HCT116 (cell line): ENCODE measurements around the gene RNGTT.

Source experiments
- CTCF ChIP-seq, 3 experiments: fragments of 200-600 bp in 1 of 3; sonication (generic) in 1 of 3; IDR thresholded peaks in 2 of 3; conservative IDR thresholded peaks in 1 of 3; 2 replicates each; pipeline ENCODE4 v1.5.1; 2012 to 2017; ENCODE audit warnings: low read depth in 2 of 3, low read length in 2 of 3, antibody characterized with exemption in 1 of 3, borderline replicate concordance in 1 of 3, control low read depth in 1 of 3, mild to moderate bottlenecking in 1 of 3, mixed read lengths in 1 of 3, mixed run types in 1 of 3, moderate library complexity in 1 of 3; ENCODE audit not compliant: insufficient read depth in 1 of 3
- EZH2 ChIP-seq: fragments of 200-600 bp; sonication (generic); IDR thresholded peaks from 2 replicates; pipeline ENCODE4 v1.6.1; 2017; ENCODE audit warnings: antibody characterized with exemption, mixed run types
- EZH2phosphoT487 ChIP-seq: fragments of 200-600 bp; IDR thresholded peaks from 2 replicates; pipeline ENCODE4 v1.6.1; 2018; ENCODE audit warnings: antibody characterized with exemption, borderline replicate concordance
- FOSL1 ChIP-seq: IDR thresholded peaks from 2 replicates; pipeline ENCODE4 v1.6.1; 2012; ENCODE audit warnings: low read depth
- POLR2AphosphoS5 ChIP-seq: IDR thresholded peaks from 2 replicates; pipeline ENCODE4 v1.6.1; 2011; ENCODE audit warnings: mild to moderate bottlenecking, low read depth, low read length, moderate library complexity
- REST ChIP-seq: IDR thresholded peaks from 2 replicates; pipeline ENCODE4 v1.6.1; 2012; ENCODE audit warnings: low read depth
- SIN3A ChIP-seq: IDR thresholded peaks from 2 replicates; pipeline ENCODE4 v1.6.1; 2012; ENCODE audit warnings: low read depth
- SRF ChIP-seq: IDR thresholded peaks from 2 replicates; pipeline ENCODE4 v1.6.1; 2012; ENCODE audit warnings: low read depth
- ZBTB33 ChIP-seq: IDR thresholded peaks from 2 replicates; pipeline ENCODE4 v1.6.1; 2011; ENCODE audit warnings: mild to moderate bottlenecking, low read length, moderate library complexity; ENCODE audit not compliant: insufficient replicate concordance; ENCODE audit errors: extremely low read depth
- ZFX ChIP-seq: fragments of 450-650 bp; IDR thresholded peaks from 2 replicates; pipeline ENCODE4 v1.6.1; 2017

GRCh38 chr6:88704980-88705379 is 258.4 kb downstream of the RNGTT start:
- TF ChIP-seq EZH2 (no peak), ZBTB33 (no peak), EZH2phosphoT487 (no peak), REST (no peak), CTCF (IDR thresholded peaks at IDR 0.05 in 2 of 3, conservative IDR thresholded peaks at IDR 0.05 in 1 of 3; ENCODE audit: borderline replicate concordance in 1 of 3, insufficient read depth in 1 of 3, low read depth in 2 of 3, low read length in 2 of 3) (no peak), FOSL1 (no peak), POLR2AphosphoS5 (no peak), ZFX (no peak), SIN3A (no peak), SRF (no peak)
